Stimulated activated CD4-positive, alpha-beta T cell treated with anti-CD3 and anti-CD28 coated beads, Interleukin-4, amount 100 ng/mL, for 1 hour (primary cell): Measurements from ENCODE around the gene LDLRAD2.
"Not testable (repeated sequence)": the region's sequence is repeated elsewhere in the genome, so short reads cannot be mapped to it uniquely, and the experiment has no call there.

Experiments used
- DNase-seq: peaks from one replicate; pipeline ENCODE4 v3.0.0-alpha.2; 2020

Gene LDLRAD2

DNA sequence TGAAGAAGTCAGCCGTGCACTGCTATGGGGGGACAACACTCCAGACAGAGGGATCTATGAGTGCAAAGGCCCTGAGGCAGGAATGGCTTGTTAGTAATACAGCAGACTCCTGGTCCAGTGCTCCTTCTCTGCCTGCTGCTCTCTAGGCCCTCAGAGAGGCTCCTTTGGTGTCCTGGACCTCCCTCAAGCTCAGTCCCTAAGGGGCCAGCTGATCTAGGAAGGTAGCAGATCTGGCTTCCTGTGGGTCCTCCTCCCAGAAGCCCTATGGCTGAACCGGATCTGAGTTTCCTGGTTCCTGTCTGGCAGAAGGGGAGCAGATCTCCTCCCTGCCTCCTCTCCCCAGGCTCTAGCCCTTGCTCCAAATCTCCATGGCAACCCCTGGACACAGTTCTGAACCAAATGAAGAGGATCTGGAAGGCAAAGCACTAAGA lies at the start of gene LDLRAD2:
Gene LDLRAD2 (plus strand): TSS at position 391 of the 431 bp plus-strand sequence. CDS start 187 bp downstream, outside the sequence.
- no peak for DNase-seq

DNA sequence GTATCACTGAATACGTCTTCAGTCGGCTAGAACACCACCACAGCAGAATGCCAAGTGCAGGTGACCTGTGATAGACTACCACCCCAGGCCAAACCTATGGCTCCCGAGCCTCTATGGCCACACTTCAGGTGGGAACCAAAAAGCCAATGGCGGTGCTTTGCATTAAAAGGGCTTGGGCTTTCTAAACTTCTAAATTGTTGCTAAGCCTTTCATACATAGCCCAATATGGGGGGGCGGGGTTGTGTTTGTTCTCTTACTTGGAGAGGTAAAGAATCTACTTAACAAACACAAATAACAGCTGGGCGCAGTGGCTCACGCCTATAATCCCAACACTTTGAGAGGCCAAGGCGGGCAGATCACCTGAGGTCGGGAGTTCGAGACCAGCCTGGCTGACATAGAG lies 48.8 kb upstream of the LDLRAD2 start:
- DNase-seq = no peak

- DNase-seq = no peak
Observed at GRCh38 chr1:21763694-21764419, 48.2 kb upstream of the LDLRAD2 start.

DNA sequence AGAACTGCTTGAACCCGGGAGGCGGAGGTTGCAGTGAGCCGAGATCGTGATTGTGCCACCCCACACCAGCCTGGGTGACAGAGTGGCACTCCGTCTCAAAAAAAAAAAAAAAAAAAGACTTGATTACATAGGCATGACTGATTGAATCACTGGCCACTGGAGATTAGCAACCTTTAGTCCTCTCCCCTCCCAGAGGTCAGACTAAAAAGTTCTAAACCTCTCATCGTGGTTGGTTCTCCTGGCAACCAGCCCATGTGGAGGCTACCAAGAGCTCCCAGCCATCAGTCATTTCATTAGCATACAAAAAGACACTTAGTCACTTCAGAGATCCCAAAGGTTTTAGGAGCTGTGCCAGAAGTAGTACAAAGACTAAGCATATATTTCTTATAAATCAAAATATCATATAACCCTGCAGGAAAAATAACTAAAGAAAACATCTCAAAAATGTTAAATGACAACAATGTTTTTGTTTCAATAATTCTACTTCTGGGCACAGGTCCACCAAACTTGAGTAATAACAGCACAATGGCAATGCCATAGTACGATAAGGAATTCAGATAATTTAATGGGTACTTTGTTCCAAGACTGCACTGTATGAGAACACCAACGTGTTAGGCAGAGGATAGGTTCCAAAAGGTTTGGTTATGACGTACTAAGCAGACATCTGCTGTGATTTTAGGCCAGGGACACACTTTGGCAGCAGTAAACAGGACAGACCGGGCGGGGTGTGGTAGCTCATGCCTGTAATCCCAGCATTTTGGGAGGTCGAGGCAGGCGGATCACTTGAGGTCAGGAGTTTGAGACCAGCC lies 47.2 kb upstream of the LDLRAD2 start:
- DNase-seq = no peak

- DNase-seq = no peak
Observed at GRCh38 chr1:21766210-21766609, 45.9 kb upstream of the LDLRAD2 start.

- not testable (repeated sequence) for DNase-seq
Observed at GRCh38 chr1:21767106-21767505, 45.0 kb upstream of the LDLRAD2 start.

- no peak for DNase-seq
Observed at GRCh38 chr1:21770201-21770600, 41.9 kb upstream of the LDLRAD2 start.

DNA sequence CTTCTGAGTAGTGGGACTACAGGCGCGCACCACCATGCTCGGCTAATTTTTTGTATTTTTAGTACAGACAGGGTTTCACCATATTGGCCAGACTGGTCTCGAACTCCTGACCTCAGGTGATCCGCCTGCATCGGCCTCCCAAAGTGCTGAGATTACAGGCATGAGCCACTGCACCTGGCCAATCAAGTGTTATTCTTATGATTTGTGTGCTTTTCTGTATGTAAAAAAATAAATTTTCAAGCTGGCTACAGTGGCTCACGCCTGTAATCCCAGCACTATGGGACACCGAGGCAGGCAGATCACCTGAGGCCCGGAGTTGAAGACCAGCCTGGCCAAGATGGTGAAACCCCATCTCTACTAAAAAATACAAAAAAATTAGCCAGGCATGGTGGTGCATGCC lies 41.5 kb upstream of the LDLRAD2 start:
- DNase-seq = not testable (repeated sequence)

DNA sequence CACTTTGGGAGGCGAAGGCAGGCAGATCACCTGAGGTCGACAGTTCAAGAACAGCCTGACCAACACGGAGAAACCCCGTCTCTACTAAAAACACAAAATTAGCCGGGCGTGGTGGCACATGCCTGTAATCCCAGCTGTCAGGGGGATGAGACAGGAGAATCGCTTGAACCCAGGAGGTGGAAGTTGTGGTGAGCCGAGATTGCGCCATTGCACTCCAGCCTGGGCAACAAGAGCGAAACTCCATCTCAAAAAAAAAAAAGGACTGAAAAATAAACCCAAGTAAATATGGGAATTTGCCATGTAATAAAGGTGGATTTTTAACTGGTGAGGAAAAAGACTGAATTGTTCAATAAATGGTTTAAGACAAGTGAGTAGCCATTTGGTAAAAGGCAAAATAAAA lies 40.4 kb upstream of the LDLRAD2 start:
- not testable (repeated sequence) for DNase-seq

DNA sequence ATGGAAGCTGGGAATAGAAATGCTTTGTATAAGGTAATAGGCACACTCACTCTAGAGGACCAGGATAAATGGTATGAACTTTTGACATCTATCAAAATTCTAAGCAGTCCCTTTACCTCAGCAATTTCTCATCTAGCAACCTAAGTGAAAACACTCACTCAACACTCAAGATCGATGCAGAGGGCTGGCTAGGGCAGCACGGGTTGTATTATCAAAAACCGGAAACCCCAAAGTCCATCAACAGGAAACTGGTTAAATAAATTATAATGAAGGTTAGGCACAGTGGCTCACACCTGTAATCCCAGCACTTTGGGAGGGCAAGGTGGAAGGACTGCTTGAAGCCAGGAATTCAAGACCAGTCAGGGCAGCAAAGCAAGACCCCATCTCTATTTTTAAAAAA lies 38.5 kb upstream of the LDLRAD2 start:
- DNase-seq = no peak

GRCh38 chr1:21774835-21775549 lies 37.1 kb upstream of the LDLRAD2 start:
- DNase-seq = no peak

DNA sequence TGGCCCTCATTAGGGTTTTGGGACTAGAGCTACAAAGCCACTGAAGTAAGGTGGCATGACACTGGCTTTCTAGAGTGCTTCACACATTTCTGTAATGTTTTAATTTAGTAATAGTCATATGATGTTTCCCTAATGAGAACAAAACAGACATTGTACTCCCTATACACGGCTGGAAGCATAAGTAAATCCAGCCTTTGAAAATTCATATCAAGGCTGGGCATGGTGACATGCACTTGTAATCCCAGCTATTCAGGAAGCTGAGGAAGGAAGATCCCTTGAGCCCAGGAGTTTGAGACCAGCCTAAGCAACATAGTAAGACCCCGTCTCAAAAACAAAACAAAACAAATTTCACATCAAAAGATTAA lies 36.5 kb upstream of the LDLRAD2 start:
- DNase-seq = no peak

DNA sequence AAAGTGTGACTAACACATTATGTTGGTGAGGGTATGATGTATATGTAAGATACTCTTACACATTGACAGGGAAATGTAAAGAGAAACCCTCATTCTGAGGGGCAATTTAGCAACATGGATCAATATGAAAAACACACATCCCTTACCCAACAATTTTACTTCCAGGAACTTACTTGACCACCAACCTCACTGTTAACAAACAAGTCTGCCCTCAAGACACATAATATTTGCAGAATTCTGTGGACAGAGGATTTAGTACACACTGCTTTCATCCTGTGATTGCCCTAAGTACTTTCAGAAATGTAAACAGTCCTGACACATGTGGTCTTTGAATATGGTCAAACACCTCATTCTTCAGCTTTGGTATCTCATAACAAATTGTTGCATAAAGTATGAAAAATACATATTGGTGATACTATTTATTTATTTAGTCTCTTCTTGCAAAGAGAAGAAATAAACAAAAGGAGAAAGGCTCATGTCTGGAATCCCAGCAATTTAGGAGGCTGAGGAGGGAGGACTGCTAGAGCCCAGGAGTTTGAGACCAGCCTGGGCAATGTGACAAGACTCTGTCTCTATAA lies 36.0 kb upstream of the LDLRAD2 start:
- no peak for DNase-seq

- DNase-seq = not testable (repeated sequence)
Observed at GRCh38 chr1:21776925-21777324, 35.1 kb upstream of the LDLRAD2 start.

- no peak for DNase-seq
Observed at GRCh38 chr1:21778405-21778727, 33.7 kb upstream of the LDLRAD2 start.

DNA sequence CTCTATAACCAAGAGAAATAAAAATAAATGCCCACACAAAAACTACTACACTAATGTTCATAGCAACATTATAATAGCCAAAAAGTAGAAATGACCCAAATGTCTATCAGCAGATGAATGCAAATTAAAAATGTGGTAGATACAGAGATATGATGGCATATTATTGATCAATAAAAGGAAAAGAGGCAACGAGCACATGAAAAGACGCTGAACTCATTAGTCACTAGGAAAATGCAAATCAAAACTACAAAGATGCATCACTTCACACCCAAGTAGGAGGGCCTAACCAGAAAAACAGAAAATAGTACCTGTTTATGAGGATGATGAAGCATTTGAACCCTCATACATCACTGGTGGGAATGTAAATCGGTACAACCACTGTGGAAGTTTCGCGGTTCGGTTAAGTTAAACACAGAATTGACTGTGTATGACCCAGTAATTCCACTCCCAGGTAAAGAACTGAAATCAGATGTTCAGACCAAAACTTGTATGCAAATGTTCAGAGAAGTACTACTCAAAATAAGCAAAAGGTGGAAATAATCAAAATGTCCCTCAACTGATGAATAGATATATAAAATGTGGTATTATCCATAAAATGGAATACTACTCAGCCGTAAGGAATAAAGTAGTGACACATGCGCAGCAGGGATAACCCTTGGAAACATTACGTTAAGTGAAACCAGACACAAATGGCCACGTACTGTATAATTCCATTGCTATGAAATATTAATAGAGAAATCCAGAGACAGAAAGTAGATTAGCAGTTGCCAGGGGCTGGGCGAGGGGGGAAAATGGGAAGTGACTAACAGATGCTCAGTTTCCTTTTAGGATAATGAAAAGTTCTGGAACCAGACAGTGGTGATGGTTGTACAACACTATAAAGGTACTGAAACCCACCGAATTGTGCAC lies 32.2 kb upstream of the LDLRAD2 start:
- peak; percentile 43 for DNase-seq

DNA sequence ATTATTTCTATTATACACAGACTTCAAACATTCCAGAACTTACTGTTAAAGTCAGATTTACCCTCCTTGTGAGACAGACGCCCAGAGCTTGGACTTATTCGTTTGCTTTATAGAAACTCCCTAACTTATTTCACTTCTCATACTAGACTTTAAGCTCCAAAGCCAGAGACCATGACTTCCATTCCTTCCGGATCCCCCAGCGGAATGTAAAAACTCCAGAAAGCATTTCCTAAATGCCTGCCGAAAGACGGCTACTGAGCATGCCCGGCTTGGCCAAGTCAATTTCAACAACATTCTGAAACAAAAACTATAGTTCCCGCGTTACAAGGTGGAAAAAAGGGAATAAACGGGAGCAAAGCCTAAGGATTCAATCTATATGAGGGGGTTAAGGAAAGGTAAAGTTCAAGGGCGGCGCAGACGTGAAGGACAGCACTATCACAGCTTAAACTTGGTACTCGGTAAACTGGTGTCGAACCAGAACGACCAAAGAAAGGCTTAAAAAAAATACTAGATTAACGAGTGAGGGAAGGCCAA lies 30.2 kb upstream of the LDLRAD2 start:
- DNase-seq = no peak

DNA sequence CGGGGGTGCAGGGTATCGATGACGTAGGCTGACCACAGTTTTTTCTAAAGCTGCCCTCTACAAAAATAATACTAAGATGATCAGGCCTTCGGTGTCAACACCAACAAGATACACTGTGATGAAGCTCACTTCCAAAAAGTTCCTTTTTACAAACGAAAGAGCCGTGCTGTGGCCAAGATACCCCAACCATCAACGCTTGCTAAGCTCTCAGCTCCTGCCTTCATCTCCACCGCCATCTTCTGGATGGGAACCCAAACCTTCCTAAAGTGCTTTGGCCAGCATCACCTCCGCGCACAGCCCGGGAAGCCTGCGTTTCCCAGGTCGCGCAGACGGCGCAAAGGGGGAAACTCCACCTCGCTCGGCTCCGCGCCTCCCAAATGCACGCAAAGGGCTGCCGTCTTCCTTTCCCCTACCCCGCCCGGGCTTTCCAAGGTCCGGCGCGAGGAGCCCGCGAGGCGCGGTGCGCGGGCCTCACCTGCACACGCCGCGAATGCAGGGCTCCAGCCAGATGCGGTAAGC lies 29.7 kb upstream of the LDLRAD2 start:
- DNase-seq = peak; percentile 44

DNA sequence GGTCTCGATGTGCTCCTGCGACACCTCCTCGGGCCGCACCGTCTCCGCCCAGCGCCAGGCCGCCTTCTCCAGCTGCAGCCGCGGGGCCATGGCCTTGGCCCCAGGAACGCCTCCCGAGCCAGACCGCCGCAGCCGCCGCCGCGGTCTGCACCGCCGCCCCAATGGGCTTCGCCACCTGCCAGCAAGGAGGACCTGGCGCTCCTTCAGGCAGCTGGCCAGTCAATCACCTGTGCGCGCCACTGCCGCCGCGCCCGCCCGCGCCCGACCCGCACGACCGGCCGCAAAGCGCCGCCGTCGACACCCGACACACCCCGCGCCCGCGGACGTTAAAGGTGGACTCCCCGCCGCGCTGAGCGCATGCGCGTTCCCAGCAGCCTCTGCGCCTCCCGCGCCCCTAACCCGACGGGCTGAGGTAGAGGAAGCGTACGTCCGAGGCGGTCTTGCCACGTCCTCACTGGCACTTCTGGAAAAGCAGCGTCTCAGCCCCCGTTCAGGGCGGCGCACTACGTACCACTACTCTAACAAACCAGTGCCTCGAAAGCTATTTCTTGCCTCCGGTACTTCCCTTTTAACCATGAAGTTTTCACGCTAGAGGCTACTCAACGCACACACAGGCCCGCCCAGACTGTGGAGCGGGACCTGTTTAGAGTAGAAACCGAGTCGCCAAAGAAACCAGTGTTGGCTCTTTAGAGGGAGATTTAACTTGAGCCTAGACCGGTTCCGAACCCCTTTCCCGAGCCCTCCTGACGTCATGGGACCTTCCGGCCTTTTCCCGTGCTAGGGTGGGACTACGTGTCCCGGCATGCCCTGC lies 29.0 kb upstream of the LDLRAD2 start, which contains the start of gene USP48:
Gene USP48 (minus strand): TSS at position 282 of the 811 bp plus-strand sequence. CDS start 192 bp downstream, at position 90.
- DNase-seq = peak; percentile 97
